ENCODE data around the gene SEC11A.
"Not testable (repeated sequence)": the region's sequence is repeated elsewhere in the genome, so short reads cannot be mapped to it uniquely, and the experiment has no call there.

Gene SEC11A

DNA sequence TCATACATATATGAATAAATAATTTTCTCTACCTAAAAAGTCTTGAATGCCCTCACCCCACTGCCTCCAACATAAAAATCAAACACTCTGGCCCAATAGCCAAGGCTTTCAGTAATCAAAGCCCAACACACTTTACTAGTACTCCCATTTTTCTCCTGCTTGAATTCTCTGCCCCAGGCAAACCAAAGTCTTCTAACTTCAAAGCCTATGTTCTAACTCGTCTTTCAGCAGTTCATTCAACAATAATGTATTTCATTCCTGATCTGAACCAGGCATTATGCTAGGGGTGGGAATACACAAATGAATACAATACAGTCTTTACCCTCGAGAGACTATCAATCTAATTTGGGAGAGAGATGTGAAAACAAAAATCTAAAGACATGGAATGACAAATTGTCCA is 21.1 kb upstream of the SEC11A start:
- no peak for DNase-seq (ENCODE audit: low spot score)

- no peak for DNase-seq (ENCODE audit: low spot score)
Observed at GRCh38 chr15:84736375-84736774, 20.4 kb upstream of the SEC11A start.

- DNase-seq (ENCODE audit: low spot score) = not testable (repeated sequence)
Observed at GRCh38 chr15:84735480-84736061, 19.6 kb upstream of the SEC11A start.

DNA sequence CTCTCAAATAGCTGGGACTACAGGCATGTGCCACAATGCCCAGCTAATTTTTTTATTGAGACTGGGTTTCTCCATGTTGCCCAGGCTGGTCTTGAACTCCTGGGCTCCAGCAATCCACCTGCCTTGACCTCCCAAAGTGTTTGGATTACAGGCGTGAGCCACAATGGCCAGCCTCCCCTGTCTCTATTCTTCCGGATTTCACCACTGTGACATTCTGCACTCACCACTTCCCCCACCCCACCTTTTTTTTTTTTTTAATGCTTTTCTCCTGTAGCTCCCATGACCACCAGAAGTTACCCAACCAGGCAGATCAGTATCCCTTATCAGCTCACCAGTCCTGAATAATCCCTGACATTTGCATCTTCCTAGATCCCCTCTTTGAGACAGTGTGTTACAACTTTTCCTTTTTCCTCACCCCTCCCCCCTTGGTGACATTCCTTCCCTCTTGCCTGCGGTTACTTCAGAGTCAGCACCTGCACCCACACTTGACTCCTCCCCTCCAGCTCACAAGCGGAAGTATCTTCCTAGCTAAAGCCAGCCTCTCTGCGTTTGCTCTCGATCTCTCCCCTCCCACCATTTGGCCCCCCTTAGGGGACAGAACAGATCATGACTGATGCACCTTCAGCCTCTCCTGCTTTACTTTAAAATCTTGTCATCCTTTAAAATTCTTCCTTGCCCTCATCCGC is 19.0 kb upstream of the SEC11A start:
- DNase-seq (ENCODE audit: low spot score) = peak; percentile 88

- DNase-seq (ENCODE audit: low spot score) = no peak
Observed at GRCh38 chr15:84731774-84732173, 15.8 kb upstream of the SEC11A start.

GRCh38 chr15:84727429-84727828 is 11.5 kb upstream of the SEC11A start:
- no peak for DNase-seq (ENCODE audit: low spot score)

DNA sequence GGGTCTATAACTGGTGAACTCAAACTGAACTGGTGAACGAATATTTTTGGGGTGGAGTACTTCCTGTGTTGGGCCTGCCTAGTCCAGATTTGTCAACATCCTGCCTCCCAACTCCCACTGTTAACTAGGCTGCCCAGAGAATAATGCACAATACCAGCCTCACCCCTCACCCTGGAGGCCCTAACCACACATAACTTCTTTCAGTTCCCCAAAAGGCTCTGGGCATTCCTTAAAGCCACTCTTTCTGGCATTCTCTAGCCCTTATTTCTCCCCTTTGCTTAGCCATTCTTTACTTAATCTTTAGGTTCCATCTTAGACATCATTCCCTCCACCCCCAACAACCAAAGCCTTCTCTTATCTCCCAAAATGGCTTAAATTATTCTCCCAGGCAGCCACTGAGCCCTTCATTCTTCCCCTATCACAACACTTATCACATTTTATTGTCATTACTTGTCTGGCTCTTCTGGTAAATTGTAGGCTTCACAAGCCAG is 9.1 kb upstream of the SEC11A start:
- DNase-seq (ENCODE audit: low spot score) = peak; percentile 27

GRCh38 chr15:84722628-84723027 is 6.7 kb upstream of the SEC11A start:
- DNase-seq (ENCODE audit: low spot score) = no peak

DNA sequence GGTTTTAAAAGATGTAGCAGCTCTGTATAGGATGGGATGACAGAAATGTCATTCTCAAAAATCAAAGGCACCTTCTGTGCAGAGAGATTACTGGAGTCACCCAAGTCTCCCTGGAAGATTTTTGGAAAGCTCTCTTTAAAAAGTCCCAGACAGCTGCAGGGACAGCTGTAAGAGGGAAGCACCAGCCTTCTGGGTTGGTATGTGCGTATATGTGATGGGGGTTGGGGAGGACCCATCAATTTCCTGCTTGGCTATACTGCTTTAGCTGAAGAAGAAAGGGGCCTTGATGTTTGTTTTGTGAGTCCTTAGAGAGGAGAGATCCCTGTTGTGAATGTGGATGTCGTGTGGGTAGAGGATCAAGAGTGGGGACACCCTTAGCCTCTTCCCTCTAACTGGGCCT is 5.4 kb upstream of the SEC11A start:
- DNase-seq (ENCODE audit: low spot score) = no peak

GRCh38 chr15:84715441-84716035 is 401 bp downstream of the SEC11A start:
- DNase-seq (ENCODE audit: low spot score) = no peak

- no peak for DNase-seq (ENCODE audit: low spot score)
Observed at GRCh38 chr15:84714821-84715220, 1.1 kb downstream of the SEC11A start.

DNA sequence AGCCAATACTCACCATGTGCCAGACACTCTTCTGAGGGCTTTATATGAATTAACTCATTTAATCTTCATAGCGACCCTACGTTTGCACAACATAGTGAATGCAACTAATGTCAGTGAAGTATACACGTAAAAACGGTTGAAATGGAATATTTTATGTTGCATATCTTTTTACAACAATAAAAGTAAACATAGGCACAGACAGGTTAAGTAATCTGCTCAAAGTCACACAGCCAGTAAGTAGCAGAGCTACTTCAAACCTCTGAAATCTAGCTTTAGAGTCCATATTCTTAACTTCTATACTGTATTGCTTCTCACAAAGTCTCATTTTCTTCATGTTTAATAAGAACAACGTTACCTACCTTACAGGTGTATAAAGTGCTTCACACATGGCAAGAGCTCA is 1.6 kb downstream of the SEC11A start:
- DNase-seq (ENCODE audit: low spot score) = no peak

GRCh38 chr15:84703808-84704207 is 12.1 kb downstream of the SEC11A start:
- no peak for DNase-seq (ENCODE audit: low spot score)

DNA sequence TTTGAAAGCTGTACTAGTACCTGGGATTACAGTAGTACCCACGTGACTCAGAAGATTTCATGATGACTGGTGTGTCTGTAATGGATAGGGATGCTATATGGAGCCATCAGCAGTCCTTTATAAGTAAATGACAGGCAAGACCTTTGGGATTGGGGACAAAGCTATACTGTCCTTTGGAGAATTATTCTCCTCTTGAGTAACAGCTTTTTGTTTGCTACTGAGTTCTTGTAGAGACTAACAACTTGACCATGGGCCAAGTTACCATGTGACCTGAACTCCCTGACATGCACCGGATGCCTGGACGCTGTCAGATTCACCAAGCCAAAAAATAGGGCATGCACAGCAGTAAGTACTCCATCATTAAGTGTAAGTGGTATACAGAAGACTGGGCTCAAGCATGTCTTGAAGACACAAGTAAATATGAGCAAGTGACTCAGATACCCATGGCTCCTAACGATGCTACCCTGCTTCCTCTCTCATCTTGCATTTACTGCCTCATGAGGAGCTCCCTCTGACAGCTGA is 12.9 kb downstream of the SEC11A start:
- DNase-seq (ENCODE audit: low spot score) = no peak

DNA sequence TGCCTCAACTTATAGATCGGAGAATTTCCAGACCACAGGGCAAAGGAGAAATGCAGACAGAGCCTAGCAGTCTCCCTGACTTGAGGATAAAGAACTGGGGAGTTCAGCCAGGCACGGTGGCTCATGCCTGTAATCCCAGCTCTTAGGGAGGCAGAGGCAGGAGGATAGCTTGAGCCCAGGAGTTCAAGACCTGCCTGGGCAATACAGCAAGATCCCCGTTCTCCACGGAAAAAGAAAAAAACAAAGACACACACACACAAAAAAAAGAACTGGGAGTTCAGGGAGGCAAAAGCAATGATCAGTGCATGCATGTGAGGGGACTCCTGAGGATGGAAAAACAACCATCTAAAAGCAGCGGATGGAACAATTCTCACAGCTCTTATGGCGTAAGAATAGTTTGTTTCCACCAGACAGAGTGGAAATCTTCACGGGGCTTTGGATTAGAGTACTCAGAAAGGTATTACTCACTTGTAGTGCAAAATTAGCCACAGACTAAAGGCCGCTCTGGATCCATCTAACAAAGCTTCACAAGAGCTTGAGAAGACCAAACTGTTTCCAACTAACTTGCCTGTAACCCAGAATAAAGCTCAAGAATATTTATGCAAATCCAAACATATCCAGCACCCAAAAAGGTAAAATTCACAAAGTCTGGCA is 16.3 kb downstream of the SEC11A start:
- DNase-seq (ENCODE audit: low spot score) = no peak

DNA sequence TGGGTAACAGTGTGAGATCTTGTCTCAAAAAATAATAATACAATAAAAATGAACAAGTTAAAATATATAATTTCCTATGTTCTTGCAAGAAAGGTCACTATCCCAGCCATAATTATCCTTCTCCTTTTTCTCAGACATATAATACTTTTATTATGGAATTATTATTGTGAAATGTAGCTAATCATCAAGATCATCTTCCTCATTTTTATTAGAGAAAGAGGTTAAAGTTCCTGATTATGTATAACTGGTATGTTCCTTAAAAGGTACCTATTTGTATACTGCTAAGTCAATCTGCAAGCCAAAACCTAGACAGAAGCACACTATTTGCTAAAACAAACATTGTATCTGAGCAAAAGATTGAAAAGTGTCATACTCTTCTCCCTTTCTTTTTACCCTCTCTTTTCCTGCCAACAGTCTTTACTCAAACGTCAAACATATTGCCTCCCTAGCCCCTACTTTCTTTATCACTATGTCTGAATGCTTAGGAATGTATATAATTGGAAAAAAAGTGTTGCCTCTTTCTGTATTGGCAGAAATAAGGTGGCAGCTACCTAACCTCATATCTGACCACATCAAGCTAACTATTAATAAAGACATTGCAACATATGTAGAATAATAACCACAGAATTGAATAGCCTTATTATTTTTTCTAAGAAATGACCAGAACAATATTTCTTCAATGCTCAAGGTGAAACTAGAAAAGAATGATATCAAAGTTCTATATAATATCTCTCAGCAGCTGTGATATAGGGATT is 18.5 kb downstream of the SEC11A start:
- DNase-seq (ENCODE audit: low spot score) = no peak

GRCh38 chr15:84696757-84697156 is 19.2 kb downstream of the SEC11A start:
- no peak for DNase-seq (ENCODE audit: low spot score)

- DNase-seq (ENCODE audit: low spot score) = no peak
Observed at GRCh38 chr15:84690342-84690741, 25.6 kb downstream of the SEC11A start.

DNA sequence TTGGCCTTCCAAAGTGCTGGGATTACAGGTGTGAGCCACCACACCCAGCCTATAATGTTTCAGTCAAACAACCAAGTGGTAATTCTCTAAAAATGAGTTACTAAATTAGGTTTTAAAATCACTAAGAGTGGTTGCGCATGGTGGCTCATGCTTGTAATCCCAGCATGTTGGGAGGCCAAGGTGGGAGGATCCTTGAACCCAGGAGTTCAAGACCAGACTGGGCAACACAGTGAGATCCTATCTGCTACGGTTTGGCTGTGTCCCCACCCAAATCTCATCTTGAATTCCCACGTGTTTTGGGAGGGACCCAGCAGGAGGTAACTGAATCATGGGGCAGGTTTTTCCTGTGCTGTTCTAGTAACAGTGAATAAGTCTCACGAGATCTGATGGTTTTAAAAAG is 26.1 kb downstream of the SEC11A start:
- no peak for DNase-seq (ENCODE audit: low spot score)

- not testable (repeated sequence) for DNase-seq (ENCODE audit: low spot score)
Observed at GRCh38 chr15:84686446-84686845, 29.5 kb downstream of the SEC11A start.

DNA sequence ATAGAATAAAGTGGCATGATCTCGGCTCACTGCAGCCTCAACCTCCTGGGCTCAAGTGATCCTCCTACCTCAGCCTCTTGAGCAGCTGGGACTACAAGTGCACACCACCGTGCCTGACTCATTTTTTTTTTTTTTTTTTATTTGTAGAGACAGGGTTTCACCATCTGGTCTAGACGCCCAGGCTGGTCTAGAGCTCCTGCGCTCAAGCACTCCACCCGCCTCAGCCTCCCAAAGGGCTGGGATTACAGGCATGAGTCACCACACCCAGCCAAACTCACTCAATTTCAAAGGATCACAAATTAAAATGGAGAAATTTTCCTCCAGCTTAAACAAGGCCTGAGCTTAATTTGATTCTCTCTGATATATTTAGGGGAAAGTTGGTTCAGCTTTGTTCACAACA is 30.6 kb downstream of the SEC11A start:
- no peak for DNase-seq (ENCODE audit: low spot score)

GRCh38 chr15:84684092-84684491 is 31.8 kb downstream of the SEC11A start:
- no peak for DNase-seq (ENCODE audit: low spot score)
